Hematopoietic multipotent progenitor cell (in vitro differentiated cells): Measurements from ENCODE around the gene PLLP. TPM values are rescaled to one million over a fixed set of nuclear protein-coding genes. Genes with fewer than 3 reads are reported as not detected.
A peak's percentile ranks its signal among the peaks of the same experiment; 100 is the strongest.
"Not testable (repeated sequence)": the region's sequence is repeated elsewhere in the genome, so short reads cannot be mapped to it uniquely, and the experiment has no call there.

Source experiments
- DNase-seq, 3 donors: peaks; one replicate each; pipeline ENCODE4 v3.0.0-alpha.2; 2011 to 2015; ENCODE audit warnings: low read depth in 2 of 3, low spot score in 2 of 3
- total RNA-seq: library from RNA; depleted of rRNA; stranded (reverse); fragments of >200 nt; gene quantifications from one replicate; pipeline ENCODE4 v1.2.3, GENCODE V29; 2012

PLLP gene
- total RNA-seq, 1 donor: 0.27 TPM

GRCh38 chr16:57275946-57276345 lies 8.5 kb downstream of the PLLP start:
- not testable (repeated sequence) for DNase-seq

GRCh38 chr16:57273826-57274225 lies 10.6 kb downstream of the PLLP start:
- DNase-seq: no peak

- no peak for DNase-seq
These were observed 11.1 kb downstream of the PLLP start for GRCh38 chr16:57273359-57273758.

- DNase-seq: no peak
These were observed 12.5 kb downstream of the PLLP start for GRCh38 chr16:57271867-57272495.

GRCh38 chr16:57271063-57271345 lies 13.5 kb downstream of the PLLP start:
- no peak for DNase-seq

- DNase-seq: no peak
These were observed 14.0 kb downstream of the PLLP start for GRCh38 chr16:57270221-57271062.

GRCh38 chr16:57268804-57269800 lies 15.4 kb downstream of the PLLP start:
- no peak for DNase-seq

GRCh38 chr16:57267343-57267742 lies 17.1 kb downstream of the PLLP start:
- not testable (repeated sequence) for DNase-seq

- DNase-seq: no peak
These were observed 17.8 kb downstream of the PLLP start for GRCh38 chr16:57266531-57267260.

- no peak for DNase-seq
These were observed 18.5 kb downstream of the PLLP start for GRCh38 chr16:57265850-57266530.

GRCh38 chr16:57264950-57265371 lies 19.5 kb downstream of the PLLP start:
- DNase-seq: no peak

- DNase-seq: no peak
These were observed 20.1 kb downstream of the PLLP start for GRCh38 chr16:57264381-57264780.

GRCh38 chr16:57263541-57264351 lies 20.7 kb downstream of the PLLP start:
- no peak for DNase-seq

- DNase-seq: no peak
These were observed 21.5 kb downstream of the PLLP start for GRCh38 chr16:57262841-57263540.

- DNase-seq: no peak
These were observed 22.7 kb downstream of the PLLP start for GRCh38 chr16:57261806-57262205.

- peak in 2 of 3 donors; percentile 21 to 50 for DNase-seq
These were observed 24.1 kb downstream of the PLLP start for GRCh38 chr16:57260294-57260929.

- no peak for DNase-seq
These were observed 25.5 kb downstream of the PLLP start for GRCh38 chr16:57258910-57259475.
